ENCODE results near the gene TPPP. TPM values are rescaled to one million over a fixed set of nuclear protein-coding genes. Genes with fewer than 3 reads are reported as not detected.

Gene TPPP
- total RNA-seq, 3 donors from 2014 or later (not counting 1 experiment from before 2014, with no cell fraction given): 0.24 to 1.3 (median 1.2) TPM

DNA sequence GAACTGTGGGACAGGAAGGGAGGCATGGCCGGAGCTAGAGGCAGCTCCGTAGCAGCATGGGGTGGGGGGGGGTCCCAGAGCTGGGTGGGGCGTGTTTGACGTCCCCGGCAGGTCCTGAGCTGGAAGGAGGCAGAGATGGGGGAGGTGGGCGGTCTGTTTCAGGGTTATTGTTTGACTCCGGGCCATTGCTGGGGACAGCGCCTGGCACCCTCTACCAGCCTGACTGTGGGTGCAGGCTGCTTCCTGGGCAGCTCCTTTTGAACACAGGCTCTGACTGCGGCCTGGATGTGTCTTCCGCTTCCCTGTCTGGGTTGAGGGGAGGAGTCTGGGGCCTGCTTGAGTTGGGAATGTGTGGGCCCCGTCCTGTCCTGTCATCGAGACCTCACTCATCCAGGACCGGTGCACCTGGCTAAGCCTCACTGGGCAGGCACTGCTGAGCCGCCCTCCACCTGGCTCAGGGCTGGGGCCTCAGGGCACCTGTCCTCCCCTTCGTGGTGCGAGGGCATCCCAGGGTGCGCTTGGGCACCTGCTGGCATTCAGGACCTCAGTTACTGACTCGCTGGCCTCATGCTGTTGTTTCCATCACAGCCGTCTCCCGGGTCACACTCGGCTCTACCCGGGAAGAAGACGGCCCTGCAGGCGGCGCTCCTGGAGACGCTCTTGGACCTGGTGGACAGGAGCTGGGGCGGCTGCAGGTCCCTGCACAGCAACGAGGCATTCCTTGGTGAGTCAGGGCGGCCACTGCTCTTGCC lies 54.5 kb downstream of the TPPP start:
- Mint-ChIP-seq H3K9me3 (no peaks in the 10 kb centered on the region), H3K36me3 (no peaks in the 10 kb centered on the region), H3K27ac (no peak overlapping the region), H3K4me3 (no peak overlapping the region), H3K27me3 (ENCODE audit: low read depth in 2 of 2) (no peaks in the 10 kb centered on the region), H3K4me1 (no peaks in the 10 kb centered on the region)
- ATAC-seq (no peak), DNase-seq (no peak)
- Histone ChIP-seq H3K4me3 (ENCODE audit: low read length) (no peak overlapping the region), H3K27me3 (ENCODE audit: control insufficient read depth, insufficient read depth, low read length) (no peaks in the 10 kb centered on the region), H3K4me1 (ENCODE audit: control insufficient read depth, insufficient read depth, low read length) (no peaks in the 10 kb centered on the region), H3K9me3 (ENCODE audit: control insufficient read depth, insufficient read depth, low read length) (no peaks in the 10 kb centered on the region), H3K27ac (ENCODE audit: low read length) (no peak overlapping the region), H3K36me3 (ENCODE audit: control insufficient read depth, insufficient read depth, low read length) (peaks cover 29% of the 10 kb centered on the region)
- intact Hi-C loops (cut with micrococcal nuclease): no loop called here
- 95% methylated on average over 29 of the region's 29 CpGs for WGBS (ENCODE audit: insufficient coverage)
- no peak for TF ChIP-seq CTCF (IDR thresholded peaks at IDR 0.05)

DNA sequence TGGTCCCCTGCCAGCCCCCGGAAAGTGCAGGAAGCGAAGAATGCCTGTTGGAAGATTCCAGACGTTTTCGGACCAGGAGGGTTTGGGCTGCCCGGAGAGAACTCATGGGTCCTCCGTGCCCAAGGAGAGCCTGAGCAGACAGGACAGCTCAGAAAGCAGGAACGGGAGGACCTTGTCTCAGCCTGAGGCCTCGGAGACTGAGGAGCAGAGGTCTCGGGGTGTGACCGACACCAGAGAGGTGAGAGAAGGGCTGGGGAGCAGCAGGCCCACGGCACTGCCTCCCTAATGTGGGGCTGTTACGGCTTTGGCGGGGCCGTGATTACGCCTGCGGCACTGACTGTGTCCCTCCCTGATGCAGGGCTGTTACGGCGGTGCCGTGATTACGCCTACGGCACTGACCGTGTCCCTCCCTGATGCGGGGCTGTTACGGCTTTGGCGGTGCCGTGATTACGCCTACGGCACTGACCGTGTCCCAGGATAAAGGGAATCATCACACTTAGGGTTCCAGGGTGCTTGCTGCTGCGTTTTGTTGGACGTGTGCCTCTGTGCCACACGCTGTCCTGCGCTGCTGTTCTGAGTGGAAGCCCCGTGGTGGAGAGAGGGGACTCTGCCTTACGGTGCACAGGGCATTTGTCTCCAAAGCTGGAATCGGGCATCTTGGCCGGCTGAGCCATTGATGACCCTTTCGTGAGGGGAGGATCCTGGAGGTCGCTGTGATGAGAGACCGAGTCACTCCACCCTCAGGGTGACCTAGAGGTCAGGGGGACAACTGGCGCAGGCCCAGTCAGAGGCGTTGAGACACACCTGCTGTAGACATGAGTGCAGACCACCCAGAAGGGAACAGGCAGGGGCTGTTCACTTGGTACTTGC lies 55.3 kb downstream of the TPPP start:
- Mint-ChIP-seq H3K27ac (no peak overlapping the region), H3K27me3 (ENCODE audit: low read depth in 2 of 2) (no peaks in the 10 kb centered on the region), H3K36me3 (no peaks in the 10 kb centered on the region), H3K4me1 (no peaks in the 10 kb centered on the region), H3K4me3 (no peak overlapping the region), H3K9me3 (no peaks in the 10 kb centered on the region)
- no peaks in the 10 kb centered on the region for H3K9me3 ChIP-seq (ENCODE audit: control insufficient read depth, insufficient read depth, low read length)
- DNase-seq: no peak
- intact Hi-C loops (cut with micrococcal nuclease): no loop called here
- no peak overlapping the region for H3K27ac ChIP-seq (ENCODE audit: low read length)
- no peaks in the 10 kb centered on the region for H3K4me1 ChIP-seq (ENCODE audit: control insufficient read depth, insufficient read depth, low read length)
- whole genome bisulfite sequencing (ENCODE audit: insufficient coverage): 97% methylated on average over 42 of the region's 42 CpGs
- TF ChIP-seq CTCF (IDR thresholded peaks at IDR 0.05): no peak
- H3K36me3 ChIP-seq (ENCODE audit: control insufficient read depth, insufficient read depth, low read length): peaks cover 29% of the 10 kb centered on the region
- H3K4me3 ChIP-seq (ENCODE audit: low read length): no peak overlapping the region
- H3K27me3 ChIP-seq (ENCODE audit: control insufficient read depth, insufficient read depth, low read length): no peaks in the 10 kb centered on the region
- ATAC-seq: no peak

DNA sequence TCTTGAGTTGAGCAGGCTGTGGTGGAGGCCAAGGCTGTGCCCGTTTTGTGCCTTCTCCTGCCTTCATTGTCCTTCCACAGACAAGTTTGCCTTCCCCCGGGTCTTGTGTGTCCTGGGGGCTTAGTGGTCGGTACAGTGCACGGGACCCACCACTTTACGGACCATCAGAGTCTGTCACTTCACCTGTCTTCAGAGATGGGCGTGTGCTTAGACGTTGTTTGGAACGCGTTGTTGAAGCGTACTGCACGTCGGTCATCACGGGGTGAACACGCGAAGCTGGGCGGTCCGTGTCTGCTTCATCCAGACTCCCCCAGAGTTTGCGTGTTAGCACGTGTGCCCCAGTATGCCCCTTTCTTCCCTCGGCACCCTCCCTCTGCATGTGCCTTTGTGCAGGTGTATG lies 56.2 kb downstream of the TPPP start:
- Histone ChIP-seq H3K36me3 (ENCODE audit: control insufficient read depth, insufficient read depth, low read length) (peaks cover 29% of the 10 kb centered on the region), H3K27me3 (ENCODE audit: control insufficient read depth, insufficient read depth, low read length) (no peaks in the 10 kb centered on the region), H3K9me3 (ENCODE audit: control insufficient read depth, insufficient read depth, low read length) (no peaks in the 10 kb centered on the region), H3K4me1 (ENCODE audit: control insufficient read depth, insufficient read depth, low read length) (no peaks in the 10 kb centered on the region), H3K27ac (ENCODE audit: low read length) (no peak overlapping the region), H3K4me3 (ENCODE audit: low read length) (no peak overlapping the region)
- no peaks in the 10 kb centered on the region for H3K27me3 Mint-ChIP-seq (ENCODE audit: low read depth in 2 of 2)
- no peaks in the 10 kb centered on the region for H3K4me1 Mint-ChIP-seq
- TF ChIP-seq CTCF (IDR thresholded peaks at IDR 0.05): no peak
- H3K36me3 Mint-ChIP-seq: no peaks in the 10 kb centered on the region
- intact Hi-C loops (cut with micrococcal nuclease): no loop called here
- H3K27ac Mint-ChIP-seq: no peak overlapping the region
- H3K9me3 Mint-ChIP-seq: no peaks in the 10 kb centered on the region
- 92% methylated on average over 20 of the region's 20 CpGs for WGBS (ENCODE audit: insufficient coverage)
- DNase-seq (no peak), ATAC-seq (no peak)
- no peak overlapping the region for H3K4me3 Mint-ChIP-seq
